ENCODE data around the gene INSIG2.

GRCh38 chr2:118102433-118103082 is 14.3 kb downstream of the INSIG2 start:
- no peak for TF ChIP-seq CTCF (IDR thresholded peaks at IDR 0.05)
- no peak for TF ChIP-seq POLR2A (IDR thresholded peaks at IDR 0.05)
- TF ChIP-seq POLR2AphosphoS5 (IDR thresholded peaks at IDR 0.05): no peak
- no peak for TF ChIP-seq EP300 (IDR thresholded peaks at IDR 0.05)
